Retinal pigment epithelial cell (primary cell): Measurements from ENCODE around the gene METTL2B.
A peak's percentile ranks its signal among the peaks of the same experiment; 100 is the strongest.

Experiments
- DNase-seq: peaks from one replicate; pipeline ENCODE4 v3.0.0-alpha.2; 2010; ENCODE audit warnings: low read depth
- H3K4me3 ChIP-seq: 2 replicates; pipeline ENCODE4 v1.5.1; 2011; ENCODE audit warnings: mild to moderate bottlenecking, low read length, control low read depth, moderate library complexity
- CTCF ChIP-seq: conservative IDR thresholded peaks from 2 replicates; pipeline ENCODE4 v1.5.1; 2011; ENCODE audit warnings: low read depth, low read length, control low read depth, inconsistent platforms

Gene METTL2B

DNA sequence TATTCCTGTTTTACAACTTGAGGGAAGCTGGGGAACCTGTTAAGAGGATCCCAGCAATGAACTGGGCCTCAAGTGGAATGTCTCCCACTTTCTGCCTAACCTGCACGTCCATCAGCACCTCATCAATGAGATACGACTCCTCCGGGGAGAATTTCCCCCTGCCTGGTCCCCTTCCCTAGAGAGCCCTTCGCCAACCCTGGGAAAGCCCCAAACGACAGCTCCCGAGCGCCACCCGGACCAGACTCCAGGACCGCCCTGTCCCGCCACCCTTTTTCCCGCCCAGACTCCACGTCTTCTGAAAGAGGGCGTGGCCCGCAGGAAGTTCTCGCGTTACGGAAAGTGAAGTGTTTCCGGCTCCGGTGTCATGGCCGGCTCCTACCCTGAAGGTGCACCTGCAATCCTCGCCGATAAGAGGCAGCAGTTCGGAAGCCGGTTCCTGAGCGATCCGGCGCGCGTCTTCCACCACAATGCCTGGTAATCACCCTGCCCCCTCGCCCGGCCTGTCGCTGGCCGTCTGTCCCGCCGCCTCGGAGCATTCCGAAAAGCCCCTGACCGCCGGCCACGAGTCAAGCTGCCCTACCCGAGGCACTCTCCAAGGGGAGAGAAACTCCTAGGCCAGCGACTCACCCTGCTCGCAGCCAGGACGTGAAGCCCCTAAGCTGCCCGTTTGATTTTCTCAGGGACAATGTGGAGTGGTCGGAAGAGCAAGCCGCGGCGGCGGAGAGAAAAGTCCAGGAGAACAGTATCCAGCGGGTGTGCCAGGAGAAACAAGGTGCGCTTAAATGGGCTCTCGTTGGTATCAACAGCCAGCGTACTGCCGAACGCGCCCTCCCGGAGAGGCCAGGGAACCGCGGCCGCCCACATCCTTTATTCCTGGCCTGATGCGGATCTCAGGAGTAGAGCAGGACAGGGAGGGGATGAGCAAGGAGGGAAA, at the start of gene METTL2B:
METTL2B (plus strand) TSS at position 347 of the 934 bp plus-strand sequence; CDS start at position 365, 18 bp downstream.
- H3K4me3 ChIP-seq, result peak within 1 kb of the TSS; percentile 63
- peak; percentile 75 for DNase-seq
- peak; percentile 50 for TF ChIP-seq CTCF

GRCh38 chr7:128427289-128427891, 49.2 kb upstream of the METTL2B start:
- no peak overlapping the region for H3K4me3 ChIP-seq
- peak; percentile 61 for TF ChIP-seq CTCF
- no peak for DNase-seq

- no peak for TF ChIP-seq CTCF
- DNase-seq, result no peak
- H3K4me3 ChIP-seq, result no peak overlapping the region
Observed at GRCh38 chr7:128430207-128430606, 46.3 kb upstream of the METTL2B start.

DNA sequence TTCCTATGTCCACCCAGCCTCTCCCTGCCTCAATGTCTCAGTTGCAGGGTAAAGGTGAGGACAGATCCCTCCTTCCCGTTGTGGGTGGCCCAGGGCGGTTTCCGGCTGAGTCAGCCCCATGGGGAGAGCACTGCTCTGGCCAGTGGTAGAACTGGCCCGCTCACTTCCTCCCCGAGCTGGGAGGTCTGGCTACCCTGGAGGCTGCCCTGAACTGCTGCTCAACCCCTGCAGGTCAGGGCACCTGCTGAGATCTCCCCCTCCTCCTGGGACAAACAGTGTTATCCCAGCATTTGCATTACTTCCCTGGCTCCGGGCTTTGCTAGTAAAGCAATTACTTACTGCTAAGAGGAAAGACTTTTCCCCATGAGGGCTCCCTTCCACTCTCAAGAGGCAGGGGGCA, 45.3 kb upstream of the METTL2B start:
- no peak overlapping the region for H3K4me3 ChIP-seq
- TF ChIP-seq CTCF, result no peak
- no peak for DNase-seq

GRCh38 chr7:128431754-128432153, 44.8 kb upstream of the METTL2B start:
- DNase-seq, result no peak
- no peak for TF ChIP-seq CTCF
- no peak overlapping the region for H3K4me3 ChIP-seq

DNA sequence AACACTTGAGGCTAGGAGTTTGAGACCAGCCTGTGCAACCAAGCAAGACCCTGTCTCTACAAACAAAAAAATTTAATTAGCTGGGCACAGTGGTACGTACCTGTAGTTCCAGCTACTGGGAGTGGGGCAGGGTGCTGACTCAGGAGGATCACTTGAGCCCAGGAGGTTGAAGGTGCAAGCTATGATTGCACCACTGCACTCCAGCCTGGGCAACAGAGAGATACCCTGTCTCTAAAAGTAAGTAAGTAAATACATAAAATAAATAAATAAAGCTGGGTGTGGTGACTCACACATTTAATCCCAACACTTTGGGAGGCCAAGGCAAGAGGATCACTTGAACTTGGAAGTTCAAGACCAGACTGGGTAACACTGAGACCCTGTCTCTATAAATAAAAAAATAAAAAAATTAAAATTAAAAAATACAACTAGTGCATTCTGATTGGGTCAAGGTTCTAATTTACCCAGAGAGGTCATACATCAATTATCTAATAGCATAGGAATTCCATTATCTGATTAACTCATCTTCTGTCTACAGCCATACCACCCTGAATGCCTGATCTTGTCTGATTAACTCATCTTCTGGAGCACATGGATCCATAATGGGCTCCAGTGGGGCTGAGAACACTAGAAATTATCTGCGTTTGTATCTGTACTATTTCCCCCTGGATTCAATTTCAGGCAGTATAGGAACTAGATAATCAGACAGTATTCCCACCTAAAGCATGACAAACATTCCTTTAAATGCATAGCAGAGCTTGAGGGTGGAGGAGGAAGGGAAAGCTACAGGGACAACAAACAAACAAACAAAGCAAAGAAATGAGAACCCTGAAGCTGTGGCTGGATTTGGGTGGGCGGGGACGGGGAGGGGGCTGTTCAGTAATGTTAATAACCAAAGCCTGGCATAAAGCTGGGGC, 41.9 kb upstream of the METTL2B start:
- DNase-seq, result no peak
- H3K4me3 ChIP-seq, result no peak overlapping the region
- no peak for TF ChIP-seq CTCF
